Stimulated activated CD8-positive, alpha-beta memory T cell treated with anti-CD3 and anti-CD28 coated beads, Interleukin-15, amount 100 ng/mL, for 48 hours (primary cell): Measurements from ENCODE around the gene IL10.
"Not testable (repeated sequence)": the region's sequence is repeated elsewhere in the genome, so short reads cannot be mapped to it uniquely, and the experiment has no call there.

Source experiments
- DNase-seq, 2 donors: peaks; one replicate each; pipeline ENCODE4 v3.0.0-alpha.2; 2020; ENCODE audit warnings: low read depth in 2 of 2

IL10 gene

DNA sequence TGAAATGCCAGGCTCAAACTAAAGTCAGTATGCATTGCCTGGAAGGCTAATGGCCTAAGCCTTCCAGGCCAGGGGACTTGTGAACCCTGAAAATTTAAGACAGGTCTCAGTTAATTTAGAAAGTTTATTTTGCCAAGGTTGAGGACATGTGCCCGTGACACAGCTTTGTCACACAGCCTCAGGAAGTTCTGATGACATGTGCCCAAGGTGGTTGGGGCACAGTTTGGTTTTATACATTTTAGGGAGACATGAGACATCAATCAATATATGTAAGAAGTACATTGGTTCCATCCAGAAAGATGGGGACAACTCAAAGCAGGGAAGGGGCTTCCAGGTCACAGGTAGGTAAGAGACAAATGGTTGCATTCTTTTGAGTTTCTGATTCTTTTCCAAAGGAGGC lies 6.5 kb downstream of the IL10 start:
- DNase-seq, result not testable (repeated sequence)

DNA sequence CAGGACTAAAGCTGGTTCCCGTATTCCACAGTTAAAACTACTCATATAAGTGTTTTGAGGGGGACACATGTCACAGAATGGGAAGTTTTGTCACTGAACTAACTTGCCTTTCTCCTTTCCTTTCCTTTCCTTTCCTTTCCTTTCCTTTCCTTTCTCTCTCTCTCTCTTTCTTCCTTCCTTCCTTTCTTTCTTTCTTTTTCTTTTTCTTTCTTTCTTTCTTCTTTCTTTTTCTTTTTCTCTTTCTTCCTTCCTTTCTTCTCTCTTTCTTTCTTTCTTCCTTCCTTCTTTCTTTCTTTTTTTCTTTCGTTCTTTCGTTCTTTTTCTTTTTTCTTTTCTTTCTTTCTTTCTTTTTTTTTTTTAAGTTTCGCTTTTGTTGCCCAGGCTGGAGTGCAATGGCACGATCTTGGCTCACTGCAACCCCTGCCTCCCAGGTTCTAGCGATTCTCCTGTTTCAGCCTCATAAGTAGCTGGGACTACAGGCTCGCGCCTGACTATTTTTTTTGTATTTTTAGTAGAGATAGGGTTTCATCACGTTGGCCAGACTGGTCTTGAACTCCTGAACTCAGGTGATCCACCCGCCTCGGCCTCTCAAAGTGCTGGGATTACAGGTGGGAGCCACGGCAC lies 9.4 kb downstream of the IL10 start:
- DNase-seq, result not testable (repeated sequence)

DNA sequence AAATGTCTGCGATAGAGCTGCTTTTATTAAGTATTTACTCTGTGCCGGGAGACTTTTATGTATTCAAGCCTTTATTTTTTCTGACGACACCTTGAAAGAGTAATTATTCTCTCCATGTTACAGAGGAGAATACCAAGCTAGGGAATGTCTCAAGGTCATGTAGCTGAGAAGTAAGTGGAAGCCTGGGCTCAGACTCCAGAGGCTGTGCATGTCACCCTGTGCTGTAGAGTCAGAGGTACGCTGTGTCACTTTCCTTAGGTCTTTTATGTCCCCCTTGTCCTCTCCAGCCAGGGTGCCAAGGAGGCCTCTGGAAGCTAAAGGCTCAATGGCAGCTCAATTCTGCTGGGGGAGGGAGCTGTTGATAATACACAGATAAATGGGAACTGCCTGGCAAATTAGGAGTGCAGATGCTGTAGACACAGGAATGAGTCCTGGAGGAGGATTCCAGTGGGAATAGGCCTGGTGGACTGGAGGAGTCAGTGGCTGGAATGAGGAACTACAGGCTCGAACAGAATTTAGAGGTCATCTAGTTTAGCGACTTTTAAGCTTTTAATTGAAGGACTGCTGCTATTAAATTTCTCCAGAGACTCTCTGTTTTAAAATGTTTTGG lies 11.0 kb downstream of the IL10 start:
- no peak for DNase-seq

DNA sequence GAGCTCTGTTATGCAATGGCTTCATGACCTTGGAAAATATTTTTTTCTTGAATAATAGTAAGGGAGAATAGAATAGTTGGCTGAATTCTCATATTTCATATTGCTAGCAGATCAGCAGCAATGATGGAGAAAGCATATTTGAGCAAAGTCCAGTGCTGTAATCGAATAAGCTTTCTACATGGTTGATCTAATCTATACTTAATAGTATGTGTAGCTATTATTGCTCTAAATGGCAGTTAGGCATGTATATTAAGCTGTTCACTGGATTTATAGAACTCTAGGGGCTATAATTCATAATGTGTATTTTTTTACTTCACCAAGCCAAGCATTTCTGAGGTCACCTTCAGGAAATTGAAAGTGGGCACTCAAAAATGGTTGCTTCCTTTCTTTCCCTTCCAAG lies 11.7 kb downstream of the IL10 start:
- no peak for DNase-seq

DNA sequence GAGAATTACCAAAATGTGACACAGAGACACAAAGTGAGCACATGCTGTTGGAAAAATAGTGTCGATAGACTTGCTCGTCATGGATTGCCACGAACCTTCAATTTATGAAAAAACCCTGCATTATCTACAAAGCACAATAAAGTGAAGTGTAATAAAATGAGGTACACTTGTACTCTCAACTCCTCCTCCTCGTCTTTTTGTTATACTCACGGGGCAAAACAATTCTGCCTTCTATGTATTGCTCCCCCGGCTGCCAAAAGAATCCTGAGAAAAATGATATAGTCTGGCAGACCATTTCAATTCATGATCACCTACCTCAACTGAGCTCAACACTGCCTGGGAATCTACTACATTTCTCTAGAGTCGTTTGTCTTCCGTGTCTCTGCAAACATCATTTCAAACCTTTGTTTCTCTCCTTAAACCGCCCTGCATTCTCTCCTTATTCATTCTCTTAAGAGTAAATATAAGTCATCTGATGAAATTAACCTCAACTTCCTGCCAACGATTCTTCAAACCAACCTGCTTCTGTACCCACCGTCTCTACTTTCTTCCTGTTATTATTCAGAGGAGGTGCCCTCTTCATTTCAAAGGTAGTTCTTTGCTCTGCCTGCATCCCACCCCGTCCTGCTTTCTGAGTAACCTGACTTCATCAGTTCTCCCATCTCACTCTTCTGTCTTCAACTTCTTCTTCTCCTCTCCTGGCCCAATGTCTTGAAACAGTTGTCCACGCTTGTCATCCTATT lies 14.6 kb downstream of the IL10 start:
- DNase-seq, result no peak

DNA sequence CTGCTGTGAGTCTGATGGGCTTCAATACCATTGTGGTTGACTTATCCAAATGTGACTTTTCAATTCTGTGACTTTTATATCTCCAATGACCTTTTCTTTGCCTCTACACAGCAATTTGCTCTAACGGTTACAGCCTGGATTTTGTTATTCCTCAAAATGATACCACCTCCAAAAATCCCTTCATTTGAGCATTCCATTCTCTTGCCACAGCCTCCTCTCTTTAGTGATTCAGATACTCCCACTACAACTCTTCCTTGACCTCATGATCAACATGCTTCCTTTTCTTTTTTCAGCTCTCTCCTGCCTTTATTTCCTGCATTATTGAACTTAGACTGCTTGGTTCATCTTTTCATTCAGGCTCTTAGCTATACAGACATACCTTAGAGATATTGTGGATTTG lies 18.3 kb downstream of the IL10 start:
- DNase-seq, result no peak

DNA sequence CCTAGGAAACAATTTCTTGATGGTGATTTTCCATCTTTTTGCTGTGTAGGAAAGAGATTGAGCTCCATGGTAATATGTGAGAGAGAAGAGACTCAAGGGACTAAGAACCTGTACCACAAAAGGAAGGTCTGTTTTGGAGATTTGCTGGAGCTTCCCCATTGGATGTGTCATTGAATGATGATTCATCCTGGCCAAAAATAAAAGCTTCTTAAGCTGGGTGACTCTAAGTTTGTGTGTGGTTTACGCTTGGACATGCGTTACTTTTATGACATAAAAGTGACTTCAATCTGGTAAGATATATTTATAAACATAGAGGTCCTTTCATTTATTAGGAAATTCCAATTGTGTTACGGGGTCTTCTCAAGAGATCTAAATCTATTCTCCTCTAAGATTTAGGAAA lies 19.2 kb downstream of the IL10 start:
- no peak for DNase-seq

DNA sequence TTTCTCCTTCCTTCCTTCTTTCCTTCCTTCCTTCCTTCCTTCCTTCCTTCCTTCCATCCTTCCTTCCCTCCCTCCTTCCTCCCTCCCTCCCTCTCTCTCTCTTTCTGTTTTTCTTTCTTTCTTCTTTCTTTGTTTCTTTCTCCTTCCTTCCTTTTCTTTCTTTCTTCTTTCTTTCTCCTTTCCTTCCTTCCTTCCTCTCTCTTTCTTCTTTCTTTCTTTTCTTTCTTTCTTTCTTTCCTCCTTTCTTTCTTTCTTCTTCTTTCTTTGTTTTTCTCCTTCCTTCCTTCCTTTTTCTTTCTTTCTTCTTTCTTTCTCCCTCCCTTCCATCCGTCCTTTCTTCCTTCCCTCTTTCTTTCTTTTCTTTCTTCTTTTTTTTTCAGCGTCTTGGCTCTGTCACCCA lies 19.8 kb downstream of the IL10 start:
- no peak for DNase-seq

DNA sequence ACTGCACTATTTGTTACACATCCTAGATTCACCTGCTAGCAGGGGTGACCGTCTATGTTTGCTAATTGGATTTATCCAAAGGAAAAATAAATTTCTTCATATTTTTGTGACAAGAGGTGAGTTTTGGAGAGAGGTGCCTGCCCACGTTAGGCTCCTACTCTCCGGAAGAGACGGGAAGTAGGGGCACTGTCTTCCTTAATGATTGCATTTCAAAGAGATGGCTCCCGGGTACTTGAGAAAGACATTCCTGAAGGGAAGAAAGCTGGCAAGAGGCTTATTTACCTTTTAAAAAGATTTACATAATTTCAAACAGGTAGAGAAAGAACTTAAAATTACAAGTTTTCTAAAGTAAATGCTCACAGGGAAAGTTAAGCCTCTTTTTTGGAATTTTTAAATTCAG lies 20.4 kb downstream of the IL10 start:
- DNase-seq, result no peak

DNA sequence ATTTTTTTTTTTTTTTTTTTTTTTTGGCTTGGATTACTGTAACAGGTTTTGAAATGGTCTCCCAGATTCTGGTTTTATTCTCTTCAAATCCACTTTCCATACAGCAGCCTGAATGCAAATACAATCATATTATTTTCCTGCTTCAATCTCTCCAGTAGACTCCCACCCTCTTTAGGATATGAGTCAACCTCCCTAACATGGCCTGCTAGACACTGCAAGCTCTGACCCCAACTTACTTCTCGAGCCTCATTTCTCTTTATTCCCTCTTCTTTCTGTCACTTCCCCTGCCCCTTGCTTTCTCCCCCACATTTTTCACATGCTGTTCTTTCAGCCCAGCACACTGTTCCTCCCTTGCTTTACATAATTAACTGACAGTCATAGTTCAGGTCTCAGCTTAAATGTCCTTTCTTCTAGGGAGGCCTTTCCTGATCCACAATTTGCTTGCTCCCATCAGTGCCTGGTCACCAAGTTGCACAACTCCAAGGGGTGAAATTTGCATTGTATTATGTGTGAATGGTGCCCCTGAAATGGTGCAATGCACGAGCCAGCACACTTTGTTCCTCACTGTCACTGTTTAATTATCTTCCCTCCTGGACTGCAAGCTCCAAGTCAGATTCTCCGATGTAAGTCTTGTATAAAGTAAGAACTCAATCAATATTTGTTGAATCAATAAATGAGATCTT lies 23.8 kb downstream of the IL10 start:
- DNase-seq, result no peak

DNA sequence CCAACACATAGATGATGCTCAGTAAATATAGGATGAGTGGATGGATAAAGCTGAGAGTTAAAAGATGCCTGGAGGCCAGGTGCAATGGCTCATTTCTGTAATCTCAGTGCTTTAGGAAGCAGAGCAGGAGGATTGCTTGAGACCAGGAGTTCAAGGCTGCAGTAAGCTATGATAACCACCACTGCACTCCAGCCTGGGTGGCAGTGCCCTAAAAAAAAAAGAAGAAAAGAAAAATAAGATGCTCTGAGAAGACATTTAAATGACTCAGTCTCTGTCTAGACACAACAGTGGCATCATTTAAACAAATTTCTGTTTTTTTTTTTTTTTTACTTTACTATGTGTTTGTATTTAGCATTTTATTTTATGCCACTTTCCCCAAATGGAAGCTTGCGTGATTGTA lies 27.0 kb downstream of the IL10 start:
- DNase-seq, result no peak

DNA sequence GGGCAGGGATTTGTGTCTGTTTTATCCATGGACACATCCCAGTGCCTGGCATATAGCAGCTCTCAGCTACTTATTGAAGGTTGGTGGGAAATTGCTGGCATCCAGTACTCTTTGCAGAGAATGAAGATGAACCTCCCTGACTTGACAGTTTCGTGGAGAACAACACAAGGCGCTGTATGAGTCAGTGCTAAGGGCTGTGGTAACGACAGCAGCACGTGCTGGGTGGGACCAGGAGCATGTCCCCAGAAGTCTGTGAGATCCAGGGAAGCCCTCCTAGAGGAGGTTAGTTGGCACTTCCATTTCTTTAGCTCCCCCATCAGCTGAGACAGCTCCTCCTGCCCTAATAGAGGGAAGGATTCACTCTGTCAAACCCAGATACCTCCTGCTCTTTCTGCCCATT lies 27.6 kb downstream of the IL10 start:
- no peak for DNase-seq

DNA sequence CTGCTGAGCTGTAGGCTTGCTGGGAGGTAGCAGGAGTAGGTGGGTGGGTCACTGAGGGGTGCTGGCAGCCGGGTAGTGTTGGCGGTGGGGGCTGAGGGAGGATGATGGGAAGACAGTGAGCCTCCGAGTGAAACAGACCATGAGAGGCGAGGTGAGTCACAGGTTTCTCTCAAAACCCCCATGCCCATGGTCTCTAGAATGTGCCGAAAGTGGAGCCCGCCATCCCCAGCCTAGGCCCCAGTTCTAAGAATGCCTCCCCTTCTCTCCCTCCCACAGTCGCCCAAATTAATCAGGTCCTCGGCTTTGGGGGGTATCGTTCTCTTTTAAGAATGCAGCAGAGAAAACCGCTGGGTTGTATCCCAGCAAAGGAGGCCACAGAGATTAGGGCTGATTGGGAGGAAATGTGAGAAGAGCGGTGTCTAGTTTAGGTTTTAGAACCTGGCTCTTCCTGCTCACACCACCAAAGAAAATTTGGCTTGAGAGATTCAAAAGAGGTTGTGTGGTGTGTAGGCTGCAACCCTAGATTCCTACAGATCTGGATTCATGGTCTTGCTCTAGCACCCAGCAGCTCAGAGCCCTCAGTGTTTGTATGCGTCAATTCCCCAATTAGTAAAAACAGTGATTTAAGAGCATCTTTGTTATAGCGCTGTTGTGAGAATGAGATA lies 29.4 kb downstream of the IL10 start:
- peak; percentile 56 to 67 for DNase-seq

DNA sequence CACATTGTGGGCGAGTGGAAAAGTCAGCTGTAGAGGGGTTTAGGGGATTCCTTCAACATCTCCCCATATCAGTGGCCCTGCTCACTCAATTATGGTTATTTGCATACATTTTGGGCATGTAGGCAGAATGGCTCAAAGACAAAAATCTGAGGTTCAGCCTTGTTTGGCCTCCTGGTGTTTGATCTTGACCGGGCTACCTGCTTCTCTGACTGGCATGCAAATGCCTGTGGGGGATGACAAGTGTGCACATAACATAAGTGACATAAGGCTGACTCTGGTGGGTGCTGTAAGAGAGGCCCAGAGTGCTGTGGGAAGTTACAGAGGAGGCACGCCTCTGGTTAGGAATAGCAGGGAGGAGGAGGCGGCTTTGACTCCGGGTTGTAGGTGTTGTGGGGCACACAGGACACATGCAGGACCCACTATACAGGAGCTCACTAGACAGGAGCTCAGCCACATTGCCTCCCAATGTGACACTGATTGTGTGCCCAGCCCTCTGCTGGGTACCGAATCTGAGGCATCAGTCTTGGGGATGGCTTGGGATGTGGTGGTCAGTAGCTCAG lies 31.1 kb downstream of the IL10 start:
- no peak for DNase-seq

DNA sequence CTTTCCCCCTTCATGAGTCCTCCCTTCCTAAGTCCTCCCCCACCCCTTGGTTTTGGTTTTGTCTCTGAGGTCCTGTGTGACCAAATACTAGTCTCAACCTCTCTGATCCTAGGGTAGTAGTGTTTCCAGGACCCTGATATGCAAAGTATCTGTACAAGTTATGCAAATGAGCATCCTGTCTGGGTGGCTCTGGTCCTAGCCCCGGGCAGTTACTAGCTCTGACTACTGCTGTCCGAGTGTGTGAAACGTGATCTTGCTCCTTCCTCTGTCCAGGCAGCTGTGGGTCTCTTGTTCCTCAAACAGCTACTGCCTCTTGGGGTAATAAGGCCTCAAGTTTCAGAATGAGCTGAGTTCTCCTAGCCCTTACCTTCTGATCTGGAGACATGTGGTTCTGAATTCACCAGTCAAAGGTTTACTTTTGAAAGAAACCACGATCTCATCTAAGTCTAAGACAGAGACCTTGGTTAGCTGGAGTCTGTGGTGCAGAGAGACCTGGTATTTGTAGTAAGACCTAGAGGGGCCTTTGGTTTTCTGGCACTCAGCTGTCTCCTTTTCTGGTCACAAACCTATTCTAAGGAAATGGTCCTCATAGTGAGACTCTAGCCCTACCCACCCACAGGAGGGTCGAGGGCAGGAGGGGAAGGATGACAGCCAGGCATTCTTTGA lies 32.8 kb downstream of the IL10 start:
- no peak for DNase-seq

DNA sequence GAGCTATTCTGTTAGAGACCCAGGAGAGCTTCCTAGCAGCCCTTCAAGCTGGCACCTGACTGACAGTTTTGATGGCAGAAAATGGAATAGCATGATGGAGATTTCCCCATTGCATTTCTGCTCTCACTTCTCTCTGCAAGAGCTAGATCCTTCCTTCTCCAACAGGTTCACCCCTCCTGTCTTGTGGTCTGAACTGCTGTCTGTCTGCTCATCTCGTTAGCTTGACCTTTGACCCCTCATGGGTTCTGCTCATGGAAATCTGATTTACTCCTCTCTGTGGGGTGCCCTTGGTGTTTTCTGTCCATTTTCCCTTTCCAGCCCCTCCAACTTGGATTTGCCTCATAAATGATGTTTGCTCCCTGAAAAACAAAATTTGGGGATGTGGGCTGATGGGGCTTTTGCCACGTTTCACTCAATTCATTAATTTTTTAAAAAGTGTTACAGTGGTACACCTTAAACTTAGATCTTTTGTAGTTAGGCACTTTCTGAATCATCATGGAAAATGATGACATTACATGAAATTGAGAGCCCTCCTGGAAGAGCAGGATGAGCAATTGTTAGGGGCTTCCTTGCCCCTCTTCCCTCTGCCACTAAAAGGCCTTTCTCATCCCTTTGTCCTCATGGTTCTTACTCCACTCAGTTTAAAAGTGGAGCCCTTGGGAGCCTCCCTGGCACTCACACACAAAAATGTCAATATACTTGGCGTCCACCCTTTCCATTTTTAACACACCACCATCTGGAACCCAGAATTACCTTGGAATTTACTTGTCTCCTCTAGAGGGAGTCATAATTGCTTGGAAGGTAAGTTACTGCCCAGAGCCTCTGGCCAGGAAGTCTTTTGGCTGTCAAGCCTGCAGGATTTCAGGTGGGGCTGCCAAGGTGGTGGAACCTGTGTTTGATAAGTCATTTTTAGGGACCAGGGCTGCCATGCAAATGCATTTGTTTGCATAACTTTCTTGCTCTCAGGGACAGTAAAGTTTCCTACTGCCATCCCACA lies 33.6 kb downstream of the IL10 start:
- DNase-seq, result no peak

DNA sequence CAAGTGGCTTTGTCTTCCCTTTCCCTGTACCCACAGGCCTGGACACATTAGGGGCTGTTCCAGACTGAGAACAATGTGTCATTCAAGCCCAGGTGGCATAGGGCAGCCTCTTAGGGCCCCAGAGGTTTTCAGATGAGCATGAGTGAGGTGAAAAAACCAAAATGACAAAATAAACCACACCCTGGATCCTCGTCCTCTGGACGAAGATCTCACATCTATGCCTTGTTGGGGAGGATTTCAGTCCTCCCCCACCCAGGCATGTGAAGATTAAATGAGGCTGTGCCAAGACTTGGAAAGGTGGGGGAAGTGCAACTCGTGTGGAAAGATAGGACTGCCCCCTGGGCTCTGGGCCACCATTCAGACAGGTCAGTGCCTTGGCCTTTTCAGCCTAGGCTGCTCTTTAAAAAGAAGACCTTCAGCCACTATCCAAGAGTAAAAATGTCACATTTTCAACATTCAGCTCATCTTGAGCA lies 34.5 kb downstream of the IL10 start:
- DNase-seq, result no peak

DNA sequence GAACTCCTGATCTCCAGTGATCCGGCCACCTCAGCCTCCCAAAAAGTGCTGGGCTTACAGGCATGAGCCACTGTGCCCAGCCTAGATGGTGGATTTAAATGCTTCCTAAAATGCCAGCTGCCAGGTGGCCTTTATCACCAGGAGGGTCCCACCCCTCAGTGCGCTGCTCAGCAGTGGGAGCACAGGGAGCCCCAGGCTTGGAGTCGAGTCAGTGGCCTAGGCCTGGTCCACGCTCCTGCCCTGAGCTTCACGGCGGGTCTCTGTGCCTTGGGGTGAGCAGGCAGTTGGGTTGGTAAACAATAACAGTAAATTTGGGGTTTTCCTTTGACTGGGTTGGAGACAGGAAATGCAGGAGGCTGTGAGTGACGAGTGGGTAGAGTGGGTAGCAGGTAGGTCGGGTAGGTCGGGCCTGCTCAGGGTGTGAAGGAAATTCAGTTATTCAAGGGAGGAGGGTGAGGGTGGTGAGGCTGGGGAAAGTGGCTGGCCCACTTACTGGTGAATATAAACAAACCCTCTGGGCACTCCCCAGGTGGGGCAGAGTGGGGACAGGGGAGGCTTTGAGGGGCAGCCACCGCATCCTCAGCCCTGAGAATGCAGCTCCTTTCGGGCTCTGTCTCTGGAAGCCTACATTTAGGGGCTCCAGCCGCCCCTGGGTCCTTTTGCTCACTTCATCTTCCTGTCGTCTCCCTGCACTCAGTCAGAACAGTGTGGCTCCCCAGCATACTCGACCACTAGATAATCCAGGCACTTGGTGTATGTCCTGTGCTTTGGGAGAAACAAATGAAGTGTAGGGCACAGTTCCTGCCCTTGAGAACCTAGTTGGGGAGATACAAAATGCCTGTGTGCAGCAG lies 35.2 kb downstream of the IL10 start:
- no peak for DNase-seq

DNA sequence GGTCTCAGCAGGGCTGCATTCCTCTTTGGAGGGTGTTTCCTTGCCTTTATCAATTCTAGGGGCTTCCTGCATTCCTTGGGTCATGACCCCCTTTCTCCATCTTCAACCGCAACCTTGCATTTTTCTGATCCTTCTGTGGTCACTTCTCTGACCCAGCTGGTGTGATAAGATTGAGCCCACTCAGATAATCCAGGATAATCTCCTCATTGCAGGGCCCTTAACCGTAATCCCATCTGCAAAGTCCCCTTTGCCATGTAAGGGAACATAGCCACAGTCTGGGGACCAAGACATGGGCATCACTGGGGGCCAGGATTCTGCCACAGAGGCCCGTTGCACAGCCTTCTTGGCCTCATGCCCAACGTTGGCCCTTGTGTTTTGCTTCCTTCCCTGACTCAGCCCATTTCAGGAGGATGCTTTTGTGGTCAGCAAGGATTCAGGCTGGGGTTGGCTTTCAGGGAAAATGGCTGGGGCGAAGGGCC lies 36.7 kb downstream of the IL10 start:
- DNase-seq, result no peak
